Keratinocyte (primary cell): Measurements from ENCODE around the gene HSD17B13. TPM values are rescaled to one million over a fixed set of nuclear protein-coding genes. Genes with fewer than 3 reads are reported as not detected.

Experiments used
- DNase-seq: peaks from one replicate; pipeline ENCODE4 v3.0.0-alpha.2; 2011; ENCODE audit warnings: low read depth, missing footprints, low spot score
- FAIRE-seq: peaks from 2 replicates; lab custom pipeline; 2011; peaks lifted over from hg19 to GRCh38; lab: Jason Lieb, UNC
- H2AFZ ChIP-seq: 2 replicates; pipeline ENCODE4 v1.6.0; 2012; ENCODE audit warnings: low read length, control low read depth, inconsistent platforms; ENCODE audit not compliant: control insufficient read depth
- H3K27ac ChIP-seq: 2 replicates; pipeline ENCODE4 v1.5.1; 2011; ENCODE audit warnings: low read length; ENCODE audit not compliant: control insufficient read depth, insufficient read depth
- H3K27me3 ChIP-seq: 3 replicates; pipeline ENCODE4 v1.6.0; 2011; ENCODE audit warnings: low read length; ENCODE audit not compliant: control insufficient read depth, insufficient read depth; ENCODE audit errors: extremely low read depth
- H3K36me3 ChIP-seq, 2 experiments: 2 replicates in 1 of 2; 3 replicates in 1 of 2; pipeline ENCODE4 v1.5.1; 2011; ENCODE audit warnings: low read length in 2 of 2, mild to moderate bottlenecking in 1 of 2; ENCODE audit not compliant: control insufficient read depth in 2 of 2, insufficient read depth in 2 of 2; ENCODE audit errors: extremely low read depth in 1 of 2
- H3K4me1 ChIP-seq: 3 replicates; pipeline ENCODE4 v1.5.1; 2011; ENCODE audit warnings: low read length; ENCODE audit not compliant: control insufficient read depth, insufficient read depth; ENCODE audit errors: extremely low read depth
- H3K4me2 ChIP-seq: 3 replicates; pipeline ENCODE4 v1.6.0; 2011; ENCODE audit warnings: low read depth, low read length; ENCODE audit not compliant: control insufficient read depth, insufficient read depth; ENCODE audit errors: extremely low read depth
- H3K4me3 ChIP-seq, 3 experiments: fragments of 200-600 bp in 1 of 3; sonication (generic) in 1 of 3; 2 replicates in 2 of 3; 3 replicates in 1 of 3; pipeline ENCODE4 v1.5.1; 2011 to 2016; ENCODE audit warnings: low read length in 3 of 3, mild to moderate bottlenecking in 3 of 3, control low read depth in 2 of 3, inconsistent platforms in 1 of 3, low read depth in 1 of 3, mixed read lengths in 1 of 3, mixed run types in 1 of 3, moderate library complexity in 1 of 3; ENCODE audit not compliant: control insufficient read depth in 2 of 3, insufficient read depth in 2 of 3; ENCODE audit errors: extremely low read depth in 1 of 3
- H3K79me2 ChIP-seq: 2 replicates; pipeline ENCODE4 v1.6.0; 2012; ENCODE audit warnings: low read length; ENCODE audit not compliant: control insufficient read depth, insufficient read depth
- H3K9ac ChIP-seq: 3 replicates; pipeline ENCODE4 v1.6.0; 2011; ENCODE audit warnings: low read length; ENCODE audit not compliant: control insufficient read depth, insufficient read depth; ENCODE audit errors: extremely low read depth
- H3K9me1 ChIP-seq: 3 replicates; pipeline ENCODE4 v1.6.0; 2011; ENCODE audit warnings: low read length; ENCODE audit not compliant: control insufficient read depth, insufficient read depth; ENCODE audit errors: extremely low read depth
- H3K9me3 ChIP-seq: 2 replicates; pipeline ENCODE4 v1.5.1; 2012; ENCODE audit warnings: low read depth, low read length; ENCODE audit not compliant: control insufficient read depth
- H4K20me1 ChIP-seq: 3 replicates; pipeline ENCODE4 v1.6.0; 2011; ENCODE audit warnings: low read length; ENCODE audit not compliant: control insufficient read depth, insufficient read depth; ENCODE audit errors: extremely low read depth
- CTCF ChIP-seq, 3 experiments: IDR thresholded peaks in 1 of 3; conservative IDR thresholded peaks in 1 of 3; optimal IDR thresholded peaks in 1 of 3; 2 replicates in 2 of 3; 3 replicates in 1 of 3; pipeline versions ENCODE3 to v1.5.1; 2011; ENCODE audit warnings: low read length in 3 of 3, mild to moderate bottlenecking in 3 of 3, moderate library complexity in 2 of 3, control low read depth in 1 of 3, inconsistent platforms in 1 of 3; ENCODE audit not compliant: insufficient read depth in 2 of 3; ENCODE audit errors: extremely low read depth in 1 of 3
- EZH2 ChIP-seq: IDR thresholded peaks from one replicate; pipeline ENCODE4 v1.6.1; 2012; ENCODE audit warnings: inconsistent platforms, mild to moderate bottlenecking, low read length, moderate library complexity
- dilution Hi-C: fragments of 300-500 bp; cut with MboI; formaldehyde crosslinking; loops from one replicate; pipeline ENCODE4 v1.7.0; 2020; ENCODE audit warnings: low sequenced_read_pairs; ENCODE audit not compliant: extremely low pct_ligation_motif_present
- polyA plus RNA-seq, 5 experiments: library from polyadenylated mRNA; depleted of rRNA in 3 of 5; stranded (reverse) in 3 of 5; stranded (forward) in 1 of 5; unstranded in 1 of 5; fragments of >200 nt; gene quantifications; 1 replicate in 1 of 5; 2 replicates in 3 of 5; 3 replicates in 1 of 5; pipeline versions ENCODE4 v1.2.1 to v1.2.3, GENCODE V29; 2011 to 2012; ENCODE audit warnings: missing spikeins in 2 of 5, low read depth in 1 of 5, low replicate concordance in 1 of 5

HSD17B13 gene
- polyA plus RNA-seq, 1 donor (not counting 4 experiments of a cell fraction or from before 2014, with no cell fraction given): not detected

- no peaks in the 10 kb centered on the region for H3K36me3 ChIP-seq
- no peaks in the 10 kb centered on the region for H3K9me3 ChIP-seq
- H3K4me2 ChIP-seq: no peak overlapping the region
- no peaks in the 10 kb centered on the region for H3K79me2 ChIP-seq
- H4K20me1 ChIP-seq: no peaks in the 10 kb centered on the region
- H2AFZ ChIP-seq: no peak overlapping the region
- H3K27ac ChIP-seq: no peak overlapping the region
- dilution Hi-C loops: no loop called here
- no peaks in the 10 kb centered on the region for H3K4me1 ChIP-seq
- FAIRE-seq (no peak), DNase-seq (no peak)
- no peaks in the 10 kb centered on the region for H3K27me3 ChIP-seq
- H3K9ac ChIP-seq: no peak overlapping the region
- H3K9me1 ChIP-seq: no peaks in the 10 kb centered on the region
- TF ChIP-seq CTCF (optimal IDR thresholded peaks at IDR 0.05 in 1 of 3, IDR thresholded peaks at IDR 0.05 in 1 of 3, conservative IDR thresholded peaks at IDR 0.05 in 1 of 3; ENCODE audit: extremely low read depth in 1 of 3, insufficient read depth in 2 of 3, low read length in 3 of 3) (no peak), EZH2 (no peak)
- H3K4me3 ChIP-seq: no peak overlapping the region
Observed at GRCh38 chr4:87327136-87327535, 4.5 kb upstream of the HSD17B13 start.

GRCh38 chr4:87326460-87326859 is 3.8 kb upstream of the HSD17B13 start:
- Histone ChIP-seq H3K36me3 (no peaks in the 10 kb centered on the region), H3K27me3 (no peaks in the 10 kb centered on the region), H3K27ac (no peak overlapping the region), H3K9ac (no peak overlapping the region), H3K9me1 (no peaks in the 10 kb centered on the region), H3K4me1 (no peaks in the 10 kb centered on the region), H2AFZ (no peak overlapping the region), H3K4me3 (no peak overlapping the region), H3K79me2 (no peaks in the 10 kb centered on the region), H3K4me2 (no peak overlapping the region), H3K9me3 (no peaks in the 10 kb centered on the region), H4K20me1 (no peaks in the 10 kb centered on the region)
- TF ChIP-seq EZH2: no peak
- TF ChIP-seq CTCF (optimal IDR thresholded peaks at IDR 0.05 in 1 of 3, IDR thresholded peaks at IDR 0.05 in 1 of 3, conservative IDR thresholded peaks at IDR 0.05 in 1 of 3; ENCODE audit: extremely low read depth in 1 of 3, insufficient read depth in 2 of 3, low read length in 3 of 3): no peak
- FAIRE-seq (no peak), DNase-seq (no peak)
- dilution Hi-C loops: no loop called here
